Left hindlimb (tissue), 1 donor: Measurements from ENCODE around the gene DPYSL3.
A peak's percentile ranks its signal among the peaks of the same experiment; 100 is the strongest.
"Not testable (repeated sequence)": the region's sequence is repeated elsewhere in the genome, so short reads cannot be mapped to it uniquely, and the experiment has no call there.

Experiments
- DNase-seq: peaks from one replicate; pipeline ENCODE4 v3.0.0-alpha.2; 2018

DPYSL3 gene

DNA sequence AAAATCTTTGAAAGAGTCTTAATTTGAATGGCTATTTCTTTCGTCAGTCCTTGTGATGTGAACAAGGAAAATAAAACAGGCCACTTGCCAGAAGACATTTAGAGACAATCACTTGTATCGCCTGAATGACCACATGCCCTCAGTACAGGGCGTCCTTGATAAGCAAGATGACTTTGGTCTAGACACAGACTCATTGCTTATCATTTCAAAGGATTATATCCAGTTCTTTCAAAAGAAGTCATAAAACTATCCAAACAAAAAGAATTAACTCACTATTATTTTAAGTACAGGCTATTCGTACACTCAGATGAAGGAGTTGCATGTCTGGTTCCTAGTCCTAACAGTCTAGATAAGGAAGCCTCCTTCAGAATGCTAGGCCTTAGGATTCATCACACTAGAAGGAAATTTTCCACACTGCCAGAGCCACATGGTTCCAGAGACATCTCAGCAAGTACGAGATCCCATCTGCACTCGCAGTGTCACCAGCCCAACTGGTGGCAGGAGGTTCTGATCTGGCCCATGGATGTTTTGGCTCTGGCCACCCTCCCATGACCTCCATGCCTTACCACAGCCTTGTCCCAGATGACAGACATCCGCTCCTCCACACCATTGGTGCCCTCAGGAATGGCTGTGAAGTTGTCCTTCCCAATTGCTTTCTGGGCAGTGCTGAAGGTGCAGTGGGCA is 109.6 kb downstream of the DPYSL3 start:
- DNase-seq: no peak

- DNase-seq: peak; percentile 46
These were observed 111.0 kb downstream of the DPYSL3 start for GRCh38 chr5:147398860-147399259.

GRCh38 chr5:147397616-147398015 is 112.3 kb downstream of the DPYSL3 start:
- no peak for DNase-seq

- DNase-seq: no peak
These were observed 113.6 kb downstream of the DPYSL3 start for GRCh38 chr5:147396070-147396823.

DNA sequence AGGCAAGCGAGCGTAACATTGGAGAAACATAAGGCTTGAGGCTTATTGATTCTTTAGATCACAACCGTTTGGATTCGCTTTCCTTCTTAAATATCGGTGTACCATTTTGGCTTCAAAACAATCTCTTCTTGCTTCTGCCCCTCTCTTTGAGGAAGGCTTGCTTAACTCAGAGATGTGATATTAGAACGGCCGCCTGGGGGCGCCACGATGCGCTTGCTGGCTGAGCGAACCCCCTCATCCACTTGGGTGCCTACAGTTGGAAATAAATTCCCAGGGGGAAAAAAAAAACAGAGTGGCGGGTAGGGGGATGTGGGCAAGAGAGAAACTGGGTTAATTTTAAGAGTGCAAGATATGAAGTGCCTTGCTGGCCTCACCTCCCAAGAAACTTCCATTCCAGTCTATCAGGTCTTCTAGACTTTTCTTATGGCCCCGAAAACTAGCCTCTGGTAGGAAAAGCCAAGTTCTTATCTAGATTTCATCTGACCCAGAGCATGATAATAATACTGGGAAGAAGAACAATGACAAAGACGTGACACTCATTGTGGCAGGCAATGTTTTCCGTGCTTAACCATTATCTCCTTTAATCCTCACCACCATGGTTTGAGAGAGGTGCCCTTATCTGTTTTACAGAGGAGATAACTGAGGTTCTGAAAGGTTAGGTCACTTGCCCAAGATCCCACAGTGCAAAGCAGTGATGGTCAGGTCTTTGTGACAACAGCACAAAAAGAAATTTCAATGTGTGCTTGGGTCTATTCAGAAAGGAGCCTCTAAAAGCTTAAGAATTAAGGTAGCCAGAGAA is 115.8 kb downstream of the DPYSL3 start:
- no peak for DNase-seq

DNA sequence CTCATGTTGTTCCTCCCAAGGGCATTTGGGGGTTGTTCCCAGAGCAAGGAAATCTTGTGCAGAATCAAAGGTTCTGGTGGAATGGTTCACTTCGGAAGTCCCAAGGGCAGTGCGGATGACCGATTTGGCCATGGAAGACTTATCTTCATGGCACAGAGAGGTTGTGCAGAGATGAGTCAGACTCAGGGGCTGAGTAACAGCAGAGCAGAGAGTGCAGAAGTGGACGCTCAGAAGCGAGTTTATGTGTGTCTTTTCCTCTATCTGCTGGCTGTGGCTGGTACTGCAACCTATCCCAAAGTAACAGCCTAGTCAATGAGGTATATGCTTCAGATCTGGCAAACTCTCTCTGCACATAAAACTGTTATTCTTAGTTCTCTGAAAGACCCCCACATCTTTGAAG is 118.1 kb downstream of the DPYSL3 start:
- DNase-seq: no peak

DNA sequence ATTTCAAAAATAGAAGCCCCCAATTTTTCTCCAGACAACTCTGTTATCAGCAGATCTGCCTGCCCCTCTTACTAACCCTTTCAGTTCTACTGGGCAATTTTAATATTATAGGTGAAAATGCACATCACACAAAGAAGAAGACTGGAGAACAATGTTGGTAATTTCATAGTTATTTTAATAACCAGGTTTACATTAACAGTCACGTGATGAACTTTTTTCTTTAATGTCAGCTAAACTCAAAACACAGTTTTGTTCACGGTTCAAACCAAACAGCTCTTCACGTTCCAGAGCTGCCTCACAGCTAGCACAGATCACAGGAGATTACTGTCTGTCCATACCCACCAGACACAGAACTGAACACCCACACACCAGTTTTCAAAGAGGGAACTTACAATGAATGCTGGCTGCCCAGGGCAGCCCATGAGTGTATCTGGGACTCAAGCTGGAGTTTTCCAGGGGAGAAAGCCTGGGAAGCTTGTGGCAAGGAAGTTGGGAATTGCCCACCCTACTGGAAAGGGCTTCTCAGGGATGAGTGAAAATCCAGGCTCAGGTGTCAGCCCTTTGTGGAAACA is 119.1 kb downstream of the DPYSL3 start:
- no peak for DNase-seq

- no peak for DNase-seq
These were observed 121.4 kb downstream of the DPYSL3 start for GRCh38 chr5:147388184-147389108.

GRCh38 chr5:147387109-147387508 is 122.8 kb downstream of the DPYSL3 start:
- DNase-seq: no peak

- DNase-seq: no peak
These were observed 125.3 kb downstream of the DPYSL3 start for GRCh38 chr5:147384346-147385193.

DNA sequence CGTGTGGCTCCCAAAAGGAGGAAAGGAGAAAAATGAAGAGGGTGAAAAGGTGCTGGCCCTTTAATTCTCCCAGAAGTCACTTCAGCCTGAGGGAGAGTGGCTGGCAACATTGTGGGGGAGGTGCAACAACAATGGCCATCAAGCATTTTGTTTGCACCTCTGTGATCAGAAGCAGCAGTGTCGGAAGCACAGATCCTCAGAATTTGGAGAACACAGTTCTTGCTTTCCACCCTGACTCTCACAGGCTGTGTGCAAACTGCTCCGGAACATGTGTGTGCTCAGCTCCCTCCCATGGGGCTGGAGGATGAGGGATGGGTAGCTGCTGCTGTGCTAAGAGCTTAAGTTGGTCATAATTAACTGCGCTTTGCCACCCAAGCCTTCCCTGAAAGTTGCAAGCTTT is 127.1 kb downstream of the DPYSL3 start:
- no peak for DNase-seq

DNA sequence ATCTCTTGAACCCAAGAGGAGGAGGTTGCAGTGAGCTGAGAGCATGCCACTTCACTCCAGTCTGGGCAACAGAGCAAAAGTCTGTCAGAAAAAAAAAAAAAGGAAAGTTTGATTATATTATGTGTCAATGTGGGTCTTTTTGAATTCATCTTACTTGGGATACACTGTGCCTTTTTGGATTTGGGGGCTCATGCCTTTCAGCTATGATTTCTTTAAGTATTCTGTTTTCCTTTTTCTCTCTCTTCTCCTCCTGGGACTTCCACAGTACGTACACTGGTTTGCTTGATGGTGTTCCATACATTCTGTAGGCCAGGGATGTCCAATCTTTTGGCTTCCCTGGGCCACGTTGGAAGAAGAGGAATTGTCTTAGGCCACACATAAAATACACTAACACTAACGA is 128.3 kb downstream of the DPYSL3 start:
- no peak for DNase-seq

- no peak for DNase-seq
These were observed 132.2 kb downstream of the DPYSL3 start for GRCh38 chr5:147377682-147378081.

GRCh38 chr5:147375151-147375550 is 134.7 kb downstream of the DPYSL3 start:
- no peak for DNase-seq

DNA sequence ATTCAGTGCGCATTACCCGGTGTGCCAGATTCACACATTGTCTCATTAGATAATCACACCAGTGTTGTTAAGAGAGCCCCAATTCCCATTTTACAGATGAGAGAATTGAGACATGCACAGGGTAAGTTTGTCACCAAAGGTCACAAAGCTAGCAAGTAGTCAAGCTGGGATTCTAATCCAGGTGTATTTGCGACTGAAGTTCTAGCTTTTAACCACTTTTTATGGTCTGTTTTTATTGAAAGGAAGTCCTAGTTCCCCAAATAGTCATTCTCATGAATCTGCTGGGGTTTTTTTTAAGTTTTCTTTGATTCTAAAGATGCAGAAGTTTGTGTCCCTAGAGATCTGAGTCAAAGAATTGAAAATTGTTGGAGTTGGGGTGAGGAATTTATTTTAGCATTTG is 136.5 kb downstream of the DPYSL3 start:
- DNase-seq: no peak

DNA sequence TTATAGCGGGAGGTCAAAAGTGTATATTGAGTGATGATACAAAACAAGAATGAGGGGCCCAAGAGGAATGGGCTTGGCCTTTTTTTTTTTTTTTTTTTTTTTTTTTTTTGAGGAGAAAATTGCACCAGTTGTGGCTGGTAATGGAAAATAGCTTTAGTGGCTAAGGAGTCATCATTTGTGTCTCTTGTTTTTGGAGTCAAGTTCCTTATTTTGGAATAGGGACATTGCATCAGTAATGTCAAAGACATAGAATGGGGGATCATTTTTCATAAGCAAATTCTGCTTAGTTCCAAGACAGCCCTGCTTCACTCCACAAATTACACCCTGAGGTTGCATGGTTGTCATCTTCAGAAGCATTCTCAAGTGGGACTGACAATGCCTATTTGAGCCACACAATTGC is 137.7 kb downstream of the DPYSL3 start:
- no peak for DNase-seq

DNA sequence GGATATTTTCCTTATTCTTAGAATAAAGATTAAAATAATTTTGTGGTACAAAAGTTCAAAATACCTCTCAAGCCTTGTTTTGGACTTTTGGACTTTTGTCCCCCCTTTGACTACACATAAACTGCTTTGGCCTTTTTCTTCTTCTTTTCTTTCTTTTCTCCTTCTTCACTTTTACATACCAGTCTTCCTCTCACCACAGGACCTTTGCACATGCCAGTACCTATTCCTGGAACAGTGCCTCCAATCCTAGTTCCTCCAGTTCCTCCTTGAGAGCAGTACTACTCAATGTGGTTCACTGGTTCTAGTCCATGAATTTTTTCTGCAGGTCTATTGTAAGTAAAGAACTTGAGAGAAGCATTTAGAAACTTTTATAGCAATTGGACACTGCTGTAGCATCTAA is 138.6 kb downstream of the DPYSL3 start:
- no peak for DNase-seq

GRCh38 chr5:147369742-147370374 is 140.0 kb downstream of the DPYSL3 start:
- no peak for DNase-seq

DNA sequence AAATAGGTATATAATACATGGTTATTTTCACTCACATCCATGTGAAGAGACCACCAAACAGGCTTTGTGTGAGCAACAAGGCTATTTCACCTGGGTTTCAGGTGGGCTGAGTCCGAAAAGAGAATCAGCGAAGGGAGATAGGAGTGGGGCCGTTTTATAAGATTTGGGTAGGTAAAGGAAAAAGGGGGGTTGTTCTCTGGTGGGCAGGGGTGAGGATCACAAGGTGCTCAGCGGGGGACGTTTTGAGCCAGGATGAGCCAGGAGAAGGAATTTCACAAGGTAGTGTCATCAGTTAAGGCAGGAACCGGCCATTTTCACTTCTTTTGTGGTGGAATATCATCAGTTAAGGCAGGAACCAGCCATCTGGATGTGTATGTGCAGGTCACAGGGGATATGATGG is 142.5 kb downstream of the DPYSL3 start:
- DNase-seq: not testable (repeated sequence)

GRCh38 chr5:147361441-147362175 is 148.3 kb downstream of the DPYSL3 start:
- DNase-seq: no peak
